SK-N-SH (cell line): ENCODE measurements around the gene PMEPA1.

ENCODE experiments used
- EP300 ChIP-seq, 2 experiments: IDR thresholded peaks; 2 replicates each; pipeline versions ENCODE4 v1.4.0 to v1.6.1; 2012; ENCODE audit warnings: borderline replicate concordance in 1 of 2, low read depth in 1 of 2, low read length in 1 of 2
- MXI1 ChIP-seq: IDR thresholded peaks from 2 replicates; pipeline ENCODE4 v1.6.1; 2012; ENCODE audit warnings: mild to moderate bottlenecking, low read depth, low read length, improper control_type of control experiment
- REST ChIP-seq: IDR thresholded peaks from 2 replicates; pipeline ENCODE4 v1.6.1; 2012; ENCODE audit warnings: mild to moderate bottlenecking, low read depth, low read length, moderate library complexity

DNA sequence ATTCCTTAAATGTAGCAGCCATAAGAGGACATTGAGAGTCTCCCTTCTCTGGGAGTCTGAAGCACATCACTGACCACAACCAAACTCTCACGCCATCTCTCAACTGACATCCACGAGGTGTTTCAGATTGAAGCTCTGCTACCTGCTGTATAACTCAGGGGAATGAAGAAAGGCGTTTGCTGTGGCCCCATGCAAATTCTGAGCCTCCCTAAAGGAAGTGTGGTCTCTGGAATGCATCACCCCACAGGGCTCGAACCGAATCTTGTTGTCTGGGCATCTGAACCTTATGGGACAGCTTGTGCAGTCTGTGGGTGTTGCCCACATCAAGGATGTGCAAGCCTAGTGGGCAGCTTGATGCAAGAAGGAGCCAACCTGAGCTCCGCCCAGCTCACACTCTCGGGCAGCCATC is 10.9 kb downstream of the PMEPA1 start:
- no peak for TF ChIP-seq EP300 (IDR thresholded peaks at IDR 0.05; ENCODE audit: borderline replicate concordance in 1 of 2, low read depth in 1 of 2, low read length in 1 of 2)
- 0 out of 2 replicates have a peak, but pooled peaks have one; percentile 4 for TF ChIP-seq REST
- TF ChIP-seq MXI1 = no peak
